ENCODE results near the gene SETD1B. TPM values are rescaled to one million over a fixed set of nuclear protein-coding genes. Genes with fewer than 3 reads are reported as not detected.

SETD1B gene
- total RNA-seq, 6 donors from 2014 or later = 9.3 to 47.1 (median 20.4) TPM

DNA sequence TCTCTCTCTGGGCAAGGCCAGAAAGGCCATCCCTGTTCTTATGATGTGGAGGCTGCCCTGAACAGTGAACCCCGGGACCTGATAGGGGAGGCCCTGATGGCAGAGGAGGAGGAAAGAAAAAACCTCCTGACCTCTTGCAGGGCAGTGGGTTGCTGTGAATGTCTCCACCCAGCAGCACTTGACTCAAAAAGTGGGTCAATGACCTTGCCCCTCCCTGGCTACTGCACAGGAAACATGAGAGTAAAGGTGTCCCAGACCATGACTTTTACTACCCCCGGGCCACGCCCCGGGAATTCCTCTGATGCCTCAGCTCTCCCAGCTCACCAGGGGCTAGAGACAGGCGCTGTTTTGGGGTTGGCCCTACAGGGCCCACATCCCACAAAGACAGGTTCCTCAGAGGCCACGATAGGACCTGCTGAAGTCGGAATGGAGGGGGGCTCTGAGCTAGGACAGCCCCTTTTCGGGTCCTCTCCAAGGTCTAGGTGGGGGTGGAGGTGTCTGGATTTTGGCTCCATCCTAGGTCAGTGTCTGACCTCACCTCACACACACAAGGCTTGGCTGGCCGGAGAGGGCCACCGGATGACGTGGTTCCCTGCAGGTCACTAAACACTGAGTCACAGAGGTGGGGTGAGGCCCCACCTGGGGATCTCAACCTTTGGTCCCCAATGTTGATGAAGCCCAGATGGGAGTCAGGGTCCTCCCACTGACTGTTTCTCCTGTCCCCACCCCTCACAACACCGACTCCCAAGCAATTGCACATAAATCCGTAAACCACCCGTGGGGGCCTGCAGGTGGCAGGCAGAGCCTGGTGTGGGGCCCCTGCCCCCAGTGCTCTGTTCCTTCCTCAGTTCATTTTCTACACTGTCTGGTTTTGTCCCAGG is 11.9 kb upstream of the SETD1B start:
- peaks cover 55 to 98% (median 85%) of the 10 kb centered on the region in 4 donors for H3K4me1 ChIP-seq
- WGBS, 2 donors = 40 to 55% methylated on average over 10 to 11 of the region's 14 CpGs
- H3K36me3 ChIP-seq = peaks cover 0 to 11% (median 9%) of the 10 kb centered on the region in 4 donors
- ATAC-seq (ENCODE audit: low FRiP score in 2 of 2) (no peak), DNase-seq (peak in 1 of 2 donors; percentile 75)
- peak overlapping the region; percentile 81 to 97 (median 88) for H3K27ac ChIP-seq
- no peak for TF ChIP-seq POLR2A (IDR thresholded peaks at IDR 0.05)
- TF ChIP-seq EP300 (IDR thresholded peaks at IDR 0.05) = no peak
- H3K27me3 ChIP-seq = no peaks in the 10 kb centered on the region
- H3K9me3 ChIP-seq = no peaks in the 10 kb centered on the region
- peak overlapping the region in 3 of 4 donors; percentile 57 to 62 (median 57) for H3K4me3 ChIP-seq

DNA sequence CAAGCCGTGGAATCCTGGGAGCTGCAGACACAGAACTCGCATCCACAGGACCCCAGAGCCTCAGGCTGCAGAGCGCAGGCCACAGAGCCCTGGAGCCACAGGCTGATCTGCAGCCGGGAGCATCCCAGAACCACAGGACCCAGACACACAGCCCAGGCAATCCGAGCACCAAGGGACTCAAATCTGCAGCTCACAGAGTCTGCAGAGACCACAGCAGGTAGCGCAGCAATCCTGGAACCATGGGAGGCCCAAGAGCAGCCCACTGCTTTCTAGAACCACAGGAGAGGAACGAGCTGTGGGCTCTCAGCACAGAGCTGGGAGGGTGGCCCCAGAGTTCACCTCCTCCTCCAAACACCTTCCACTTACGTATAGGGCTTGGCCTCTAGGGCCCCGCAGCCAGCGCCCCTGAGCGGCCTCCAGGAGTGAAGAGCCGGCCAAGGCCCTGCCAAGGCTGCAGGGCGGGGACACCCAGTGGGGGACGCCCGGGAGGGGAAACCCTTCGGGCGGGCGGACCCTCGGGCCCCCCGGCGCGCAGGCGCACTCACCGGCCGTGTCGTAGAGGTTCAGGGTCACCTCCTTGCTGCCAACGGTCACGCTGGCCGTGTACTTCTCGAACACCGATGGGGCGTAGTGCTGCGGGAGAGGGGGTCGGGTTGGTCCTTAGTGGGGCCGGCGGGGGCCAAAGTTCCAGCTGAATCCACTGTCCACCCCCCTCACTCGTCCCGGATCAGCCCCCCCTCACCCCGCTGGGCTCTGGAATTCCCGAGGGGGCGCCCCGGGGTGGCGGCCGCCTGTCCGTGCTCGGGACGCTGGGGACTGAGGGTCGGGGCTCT is 11.0 kb upstream of the SETD1B start:
- H3K4me1 ChIP-seq = peaks cover 63 to 98% (median 88%) of the 10 kb centered on the region in 4 donors
- peak in 1 of 2 donors; percentile 38 for ATAC-seq (ENCODE audit: low FRiP score in 2 of 2)

DNA sequence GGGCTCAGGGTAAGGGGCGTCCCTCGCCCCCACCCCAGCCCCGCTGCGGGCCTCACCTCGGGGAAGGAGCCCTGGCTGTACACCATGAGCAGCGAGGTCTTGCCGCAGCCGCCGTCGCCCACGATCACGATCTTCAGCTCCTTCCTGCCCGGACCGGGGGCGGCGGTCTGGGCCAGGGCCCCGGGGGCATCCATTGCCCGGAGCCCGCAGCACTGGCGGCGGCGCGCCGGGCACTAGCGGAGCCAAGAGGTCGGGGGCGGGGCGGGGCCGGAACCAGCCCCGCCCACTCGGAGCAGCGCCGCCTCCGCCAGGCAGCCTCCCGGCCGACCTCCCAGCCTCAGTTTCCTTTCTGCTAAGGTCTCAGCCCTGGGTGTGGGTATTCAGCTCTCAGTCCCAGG is 10.4 kb upstream of the SETD1B start, which contains the start of gene RHOF:
TSS of gene RHOF (minus strand) at position 249 of the 398 bp plus-strand sequence. CDS start at position 194, 55 bp downstream.
- DNase-seq (peak; percentile 81 to 95), ATAC-seq (ENCODE audit: low FRiP score in 2 of 2) (peak in 1 of 2 donors; percentile 63)
- Histone ChIP-seq H3K27ac (peak within 1 kb of the TSS; percentile 81 to 97 (median 88)), H3K4me1 (peaks cover 70 to 99% (median 92%) of the 10 kb centered on the region in 4 donors), H3K27me3 (no peaks in the 10 kb centered on the region), H3K36me3 (peaks cover 0 to 13% (median 11%) of the 10 kb centered on the region in 4 donors), H3K4me3 (peak within 1 kb of the TSS; percentile 43 to 62 (median 57)), H3K9me3 (no peaks in the 10 kb centered on the region)
- WGBS, 2 donors = no CpG with 5 or more reads among the region's 36 CpGs
- TF ChIP-seq, protein P1, sequence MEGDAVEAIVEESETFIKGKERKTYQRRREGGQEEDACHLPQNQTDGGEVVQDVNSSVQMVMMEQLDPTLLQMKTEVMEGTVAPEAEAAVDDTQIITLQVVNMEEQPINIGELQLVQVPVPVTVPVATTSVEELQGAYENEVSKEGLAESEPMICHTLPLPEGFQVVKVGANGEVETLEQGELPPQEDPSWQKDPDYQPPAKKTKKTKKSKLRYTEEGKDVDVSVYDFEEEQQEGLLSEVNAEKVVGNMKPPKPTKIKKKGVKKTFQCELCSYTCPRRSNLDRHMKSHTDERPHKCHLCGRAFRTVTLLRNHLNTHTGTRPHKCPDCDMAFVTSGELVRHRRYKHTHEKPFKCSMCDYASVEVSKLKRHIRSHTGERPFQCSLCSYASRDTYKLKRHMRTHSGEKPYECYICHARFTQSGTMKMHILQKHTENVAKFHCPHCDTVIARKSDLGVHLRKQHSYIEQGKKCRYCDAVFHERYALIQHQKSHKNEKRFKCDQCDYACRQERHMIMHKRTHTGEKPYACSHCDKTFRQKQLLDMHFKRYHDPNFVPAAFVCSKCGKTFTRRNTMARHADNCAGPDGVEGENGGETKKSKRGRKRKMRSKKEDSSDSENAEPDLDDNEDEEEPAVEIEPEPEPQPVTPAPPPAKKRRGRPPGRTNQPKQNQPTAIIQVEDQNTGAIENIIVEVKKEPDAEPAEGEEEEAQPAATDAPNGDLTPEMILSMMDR (IDR thresholded peaks at IDR 0.05) = no peak
- TF ChIP-seq POLR2A (IDR thresholded peaks at IDR 0.05) = peak in 2 of 4 donors; percentile 27 to 61
- TF ChIP-seq POLR2AphosphoS5 (IDR thresholded peaks at IDR 0.05) = peak in 1 of 2 donors; percentile 39
- TF ChIP-seq EP300 (IDR thresholded peaks at IDR 0.05) = no peak

More for the DNA sequence above, 11.0 kb upstream of the SETD1B start:
- H3K27me3 ChIP-seq = no peaks in the 10 kb centered on the region
- peak overlapping the region; percentile 43 to 62 (median 57) for H3K4me3 ChIP-seq
- TF ChIP-seq POLR2AphosphoS5 (IDR thresholded peaks at IDR 0.05) = no peak
- peak in 1 of 4 donors; percentile 18 for TF ChIP-seq POLR2A (IDR thresholded peaks at IDR 0.05)
- peaks cover 0 to 11% (median 10%) of the 10 kb centered on the region in 4 donors for H3K36me3 ChIP-seq
- H3K9me3 ChIP-seq = no peaks in the 10 kb centered on the region
- H3K27ac ChIP-seq = peak overlapping the region; percentile 81 to 97 (median 88)
- peak; percentile 75 to 93 for DNase-seq
- 32 to 50% methylated on average over 2 to 11 of the region's 48 CpGs for WGBS, 2 donors

DNA sequence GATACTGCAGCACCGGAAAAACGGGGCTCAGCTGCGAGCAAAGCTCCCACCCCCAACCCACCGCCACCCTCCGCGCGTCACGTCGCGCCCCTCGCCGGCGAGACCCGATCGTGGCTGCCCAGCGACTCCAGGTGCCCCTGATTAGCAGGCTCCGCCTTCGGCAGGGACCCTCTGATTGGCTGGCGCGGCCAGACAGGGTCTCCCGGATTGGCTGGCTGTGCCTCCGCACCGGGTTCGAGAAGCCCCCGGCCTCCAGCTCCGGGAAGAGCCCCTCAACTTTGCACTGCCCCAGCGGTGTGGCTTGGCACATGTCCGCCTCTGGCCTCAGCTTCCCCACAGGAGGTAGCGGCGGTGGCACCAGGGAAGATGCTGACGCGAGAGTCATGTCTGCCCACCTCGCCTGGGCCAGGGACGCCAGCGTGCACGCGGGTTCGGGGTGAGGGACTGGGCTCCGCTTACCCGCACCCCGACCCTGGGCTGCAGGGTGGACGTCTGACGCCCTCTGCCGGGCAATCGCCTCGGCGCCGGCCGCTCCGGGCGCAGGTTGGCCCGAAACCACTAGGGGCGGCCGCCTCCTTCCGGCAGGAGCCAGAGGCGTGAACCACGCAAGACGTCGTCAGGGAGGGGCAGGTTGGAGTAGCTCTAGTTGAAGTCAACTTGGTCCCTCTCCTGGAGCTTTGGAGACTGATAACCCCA is 9.8 kb upstream of the SETD1B start:
- ATAC-seq (ENCODE audit: low FRiP score in 2 of 2) (peak; percentile 93), DNase-seq (peak; percentile 96 to 98)
- peaks cover 75 to 99% (median 95%) of the 10 kb centered on the region in 4 donors for H3K4me1 ChIP-seq
- H3K4me3 ChIP-seq = peak overlapping the region; percentile 43 to 62 (median 57)
- TF ChIP-seq POLR2AphosphoS5 (IDR thresholded peaks at IDR 0.05) (peak; percentile 38 to 73), EP300 (IDR thresholded peaks at IDR 0.05) (no peak), POLR2A (IDR thresholded peaks at IDR 0.05) (peak in 1 of 4 donors; percentile 32)
- TF ChIP-seq, protein P1 (IDR thresholded peaks at IDR 0.05) = peak; percentile 100
- peak overlapping the region; percentile 81 to 97 (median 88) for H3K27ac ChIP-seq
- WGBS, 2 donors = 0% methylated on average over 3 to 7 of the region's 59 CpGs
- H3K9me3 ChIP-seq = no peaks in the 10 kb centered on the region
- H3K27me3 ChIP-seq = no peaks in the 10 kb centered on the region
- peaks cover 0 to 13% (median 11%) of the 10 kb centered on the region in 4 donors for H3K36me3 ChIP-seq

DNA sequence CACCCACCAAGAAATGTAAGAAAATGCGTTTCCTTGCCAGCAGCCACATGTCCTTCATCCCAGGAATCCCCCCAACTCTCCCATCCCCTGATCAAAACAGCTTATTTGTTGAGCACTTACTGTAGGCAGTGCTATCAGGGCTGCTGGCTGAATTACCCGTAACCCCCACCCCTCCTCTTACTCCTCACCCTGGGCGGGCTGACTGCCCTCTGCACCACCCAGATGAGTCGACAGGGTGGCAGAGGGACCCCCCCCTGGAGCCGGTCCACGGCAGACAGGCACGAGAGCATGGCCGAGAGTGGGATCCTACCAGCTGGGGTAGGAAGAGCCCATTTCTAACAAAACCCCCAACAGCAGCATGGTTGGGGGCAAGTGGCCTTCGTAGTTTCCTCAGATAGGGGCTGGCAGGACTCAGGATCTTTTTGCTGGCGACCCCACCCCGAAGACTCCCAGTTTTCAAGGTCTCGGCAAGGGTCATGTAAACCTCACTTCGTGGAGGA is 9.2 kb upstream of the SETD1B start:
- Histone ChIP-seq H3K4me1 (peaks cover 73 to 99% (median 96%) of the 10 kb centered on the region in 4 donors), H3K4me3 (peak overlapping the region in 3 of 4 donors; percentile 57 to 62 (median 57)), H3K36me3 (peaks cover 0 to 13% (median 11%) of the 10 kb centered on the region in 4 donors), H3K27ac (peak overlapping the region; percentile 81 to 97 (median 88)), H3K9me3 (no peaks in the 10 kb centered on the region), H3K27me3 (no peaks in the 10 kb centered on the region)
- DNase-seq (peak in 1 of 2 donors; percentile 78), ATAC-seq (ENCODE audit: low FRiP score in 2 of 2) (peak in 1 of 2 donors; percentile 1)
- TF ChIP-seq, protein P1 (IDR thresholded peaks at IDR 0.05) = no peak
- TF ChIP-seq POLR2A (IDR thresholded peaks at IDR 0.05) = peak in 1 of 4 donors; percentile 2
- WGBS, 2 donors = 0 to 1% methylated on average over 2 to 13 of the region's 13 CpGs
